ENCODE data around the gene LRP1B.

Gene LRP1B

GRCh38 chr2:140247451-140248195, 1883.2 kb downstream of the LRP1B start:
- DNase-seq (ENCODE audit: low spot score) = no peak

GRCh38 chr2:140246957-140247356, 1883.9 kb downstream of the LRP1B start:
- DNase-seq (ENCODE audit: low spot score) = no peak

- no peak for DNase-seq (ENCODE audit: low spot score)
Measured at GRCh38 chr2:140246058-140246457, 1884.8 kb downstream of the LRP1B start.

GRCh38 chr2:140242889-140243288, 1887.9 kb downstream of the LRP1B start:
- DNase-seq (ENCODE audit: low spot score) = no peak

GRCh38 chr2:140234116-140234515, 1896.7 kb downstream of the LRP1B start:
- no peak for DNase-seq (ENCODE audit: low spot score)

GRCh38 chr2:140210963-140211362, 1919.9 kb downstream of the LRP1B start:
- DNase-seq (ENCODE audit: low spot score) = no peak

GRCh38 chr2:140205093-140205492, 1925.7 kb downstream of the LRP1B start:
- no peak for DNase-seq (ENCODE audit: low spot score)

- no peak for DNase-seq (ENCODE audit: low spot score)
Measured at GRCh38 chr2:140203347-140203746, 1927.5 kb downstream of the LRP1B start.

- no peak for DNase-seq (ENCODE audit: low spot score)
Measured at GRCh38 chr2:140201572-140201971, 1929.2 kb downstream of the LRP1B start.

- no peak for DNase-seq (ENCODE audit: low spot score)
Measured at GRCh38 chr2:140200764-140201163, 1930.1 kb downstream of the LRP1B start.

GRCh38 chr2:140200307-140200706, 1930.5 kb downstream of the LRP1B start:
- no peak for DNase-seq (ENCODE audit: low spot score)

- no peak for DNase-seq (ENCODE audit: low spot score)
Measured at GRCh38 chr2:140199312-140199711, 1931.5 kb downstream of the LRP1B start.

GRCh38 chr2:140187086-140187485, 1943.7 kb downstream of the LRP1B start:
- DNase-seq (ENCODE audit: low spot score) = no peak

- no peak for DNase-seq (ENCODE audit: low spot score)
Measured at GRCh38 chr2:140186313-140186712, 1944.5 kb downstream of the LRP1B start.

- no peak for DNase-seq (ENCODE audit: low spot score)
Measured at GRCh38 chr2:140185076-140185475, 1945.7 kb downstream of the LRP1B start.

GRCh38 chr2:140183056-140183765, 1947.6 kb downstream of the LRP1B start:
- no peak for DNase-seq (ENCODE audit: low spot score)

All from left forelimb (tissue), 1 donor.